Lower leg skin (tissue), 3 donors: ENCODE data around the gene GSC2.

Source experiments
- CTCF ChIP-seq, 3 donors: fragments of 450-650 bp; IDR thresholded peaks; one replicate each; pipeline ENCODE4 v1.5.1; 2016; ENCODE audit warnings: antibody characterized with exemption in 3 of 3, mild to moderate bottlenecking in 3 of 3, moderate library complexity in 2 of 3
- POLR2A ChIP-seq, 2 donors: fragments of 450-650 bp; IDR thresholded peaks; one replicate each; pipeline ENCODE4 v1.6.1; 2016 to 2017; ENCODE audit warnings: antibody characterized with exemption in 2 of 2, mild to moderate bottlenecking in 1 of 2, moderate library complexity in 1 of 2

GRCh38 chr22:19176175-19176643 lies 26.1 kb upstream of the GSC2 start:
- TF ChIP-seq CTCF (IDR thresholded peaks at IDR 0.05) (no peak), POLR2A (IDR thresholded peaks at IDR 0.05) (no peak)
